Measurements from ENCODE around the gene ZNF292.
"Not testable (repeated sequence)": the region's sequence is repeated elsewhere in the genome, so short reads cannot be mapped to it uniquely, and the experiment has no call there.

The ZNF292 gene

DNA sequence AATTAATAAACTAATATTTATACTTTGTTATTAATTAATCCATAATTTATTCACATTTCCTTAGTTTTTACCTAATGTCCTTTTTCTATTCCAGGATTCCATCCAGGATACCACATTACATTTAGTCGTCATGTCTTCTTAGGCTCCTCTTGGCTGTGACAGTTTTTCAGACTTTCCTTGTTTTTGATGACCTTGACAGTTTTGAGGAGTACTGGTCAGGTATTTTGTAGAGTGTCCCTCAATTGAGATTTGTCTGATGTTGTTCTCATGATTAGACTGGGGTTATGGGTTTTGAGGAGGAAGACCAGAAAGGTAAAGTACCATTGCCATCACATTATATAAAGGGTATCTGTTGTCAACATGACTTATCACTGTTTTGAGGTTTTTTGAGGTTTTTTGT is 67.3 kb downstream of the ZNF292 start:
- no peak for DNase-seq

DNA sequence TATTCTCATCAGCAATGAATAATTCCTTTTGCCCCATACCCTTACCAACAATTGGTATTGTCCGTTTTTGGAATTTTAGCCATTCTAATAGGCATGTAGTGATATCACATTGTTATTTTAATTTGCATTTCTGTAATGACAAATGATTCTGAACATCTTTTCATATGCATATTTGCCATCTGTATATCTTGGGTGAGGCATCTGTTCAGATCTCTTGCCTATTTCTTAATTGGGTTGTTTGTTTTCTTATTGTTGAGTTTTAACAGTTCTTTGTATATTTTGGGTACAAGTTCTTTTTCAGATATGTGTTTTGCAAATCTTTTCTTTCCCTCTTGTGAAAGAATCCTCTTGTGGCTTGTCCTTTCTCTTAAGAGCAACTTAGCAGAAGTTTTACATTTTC is 69.6 kb downstream of the ZNF292 start:
- no peak for DNase-seq

DNA sequence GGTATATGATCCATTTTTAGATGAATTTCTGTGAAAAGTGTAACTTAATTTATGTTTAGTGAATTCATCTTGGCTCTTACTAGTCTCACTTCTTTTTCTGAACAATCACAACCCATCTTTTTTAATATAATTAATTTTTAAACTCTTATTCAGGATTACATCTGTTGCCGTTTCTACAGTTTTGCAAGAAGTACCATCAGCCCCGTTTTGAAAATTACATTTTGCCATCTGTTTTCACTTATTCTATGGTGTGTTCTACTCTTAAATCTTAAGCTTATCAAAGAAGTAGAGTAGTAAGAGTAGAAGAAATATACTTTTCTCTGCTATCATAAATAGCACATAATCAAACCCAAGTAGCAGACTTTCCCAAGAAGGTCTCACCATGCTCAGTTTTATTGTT is 70.1 kb downstream of the ZNF292 start:
- DNase-seq: no peak

DNA sequence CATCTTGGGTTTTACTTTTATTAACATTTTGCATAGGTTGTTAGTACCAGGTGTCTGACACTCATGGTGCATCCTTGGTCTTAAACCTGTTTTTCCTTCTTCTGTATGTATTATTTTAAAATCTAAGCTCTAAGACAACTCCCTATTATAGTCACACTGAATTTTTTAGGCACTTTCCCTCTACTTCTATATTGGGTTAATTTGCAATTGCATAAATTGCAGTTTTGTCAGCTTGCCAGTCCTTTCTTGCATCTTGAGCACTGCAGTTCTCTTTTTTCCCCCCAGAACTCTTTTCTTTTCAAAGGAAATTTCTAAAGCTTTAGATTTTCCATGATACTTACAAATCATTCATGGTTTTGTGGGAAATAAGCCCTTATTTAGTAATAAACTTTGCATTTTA is 70.6 kb downstream of the ZNF292 start:
- DNase-seq: no peak

DNA sequence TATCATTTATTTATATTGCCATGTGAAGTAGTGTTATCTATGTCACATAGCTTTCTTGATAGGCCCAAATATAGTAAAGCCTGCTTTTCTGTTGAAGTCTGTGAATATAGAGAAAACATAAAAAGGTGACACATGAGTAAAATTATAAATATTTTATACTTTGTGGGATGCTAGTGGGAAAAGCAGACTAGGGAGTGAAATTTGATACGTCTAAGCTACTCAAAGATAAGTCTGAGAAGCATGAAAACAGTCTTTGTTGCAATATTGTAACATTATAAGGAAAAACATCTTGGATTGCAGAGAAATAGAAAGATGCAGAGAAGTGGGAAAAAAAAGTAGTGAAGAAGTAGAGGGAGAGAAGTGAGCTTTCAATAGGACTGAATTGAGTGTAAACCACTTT is 75.4 kb downstream of the ZNF292 start:
- DNase-seq: no peak

DNA sequence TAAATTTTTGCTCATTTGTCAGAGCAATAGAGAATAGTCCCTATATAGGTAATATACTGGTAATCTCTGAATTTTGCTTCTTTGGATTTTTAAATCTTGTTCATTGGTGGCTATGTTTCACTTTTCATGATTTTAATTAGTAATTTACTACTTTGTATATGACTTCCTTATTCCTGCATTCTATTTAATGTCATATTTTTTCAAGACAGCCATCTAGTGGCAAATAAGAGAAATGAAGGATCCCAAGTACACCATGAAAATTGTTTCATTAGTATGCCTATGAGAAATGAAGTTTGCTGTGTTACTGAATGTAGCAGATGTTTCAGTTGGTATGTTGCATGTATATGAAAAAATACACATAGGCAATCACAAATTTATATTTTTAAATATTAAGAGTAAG is 82.4 kb downstream of the ZNF292 start:
- DNase-seq: peak; percentile 21

DNA sequence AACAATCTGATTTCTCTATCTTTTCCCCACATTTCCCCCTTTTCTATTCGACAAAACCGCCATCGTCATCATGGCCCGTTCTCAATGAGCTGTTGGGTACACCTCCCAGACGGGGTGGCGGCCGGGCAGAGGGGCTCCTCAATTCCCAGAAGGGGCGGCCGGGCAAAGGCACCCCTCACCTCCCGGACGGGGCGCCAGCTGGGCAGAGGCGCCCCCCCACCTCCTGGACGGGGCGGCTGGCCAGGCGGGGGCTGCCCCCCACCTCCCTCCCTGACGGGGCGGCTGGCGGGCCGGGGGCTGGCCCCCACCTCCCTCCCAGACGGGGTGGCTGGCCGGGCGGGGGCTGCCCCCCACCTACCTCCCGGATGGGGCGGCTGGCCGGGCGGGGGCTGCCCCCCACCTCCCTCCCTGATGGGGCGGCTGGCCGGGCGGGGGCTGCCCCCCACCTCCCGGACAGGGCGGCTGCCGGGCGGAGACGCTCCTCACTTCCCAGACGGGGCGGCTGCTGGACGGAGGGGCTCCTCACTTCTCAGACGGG is 83.8 kb downstream of the ZNF292 start:
- not testable (repeated sequence) for DNase-seq

DNA sequence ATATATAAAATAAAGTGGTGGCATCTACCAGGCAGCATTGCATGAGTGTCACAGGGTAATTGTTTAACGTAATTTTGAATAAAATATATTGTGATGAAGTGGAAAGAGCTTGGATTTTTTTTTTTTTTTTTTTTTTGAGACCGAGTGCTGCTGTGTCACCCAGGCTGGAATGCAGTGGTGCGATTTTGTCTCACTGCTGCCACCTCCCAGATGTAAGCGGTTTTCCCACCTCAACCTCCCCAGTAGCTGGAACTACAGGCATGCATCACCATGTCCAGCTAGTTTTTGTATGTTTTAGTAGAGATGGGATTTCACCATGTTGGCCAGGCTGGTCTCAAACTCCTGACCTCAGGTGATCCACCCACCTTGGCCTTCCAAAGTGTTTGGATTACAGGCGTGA is 85.9 kb downstream of the ZNF292 start:
- DNase-seq: no peak

DNA sequence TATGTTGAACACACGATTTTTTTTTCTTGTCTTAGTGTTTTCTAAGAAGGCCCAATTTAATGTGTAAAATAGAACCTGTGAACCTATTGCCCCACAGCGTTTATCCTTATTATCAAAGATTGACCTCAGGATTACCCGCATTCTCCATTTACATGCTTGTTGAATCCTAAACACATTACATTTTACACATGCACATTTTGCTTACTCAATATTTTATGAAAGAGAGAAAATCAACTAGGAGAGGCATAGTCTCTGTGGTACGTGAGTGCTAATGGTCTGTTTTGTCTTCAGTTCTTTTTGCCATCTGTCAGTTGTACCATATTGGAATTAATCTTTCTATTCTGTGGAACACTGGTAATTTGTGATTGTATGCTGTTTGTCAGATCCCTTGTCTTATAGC is 86.9 kb downstream of the ZNF292 start:
- DNase-seq: no peak

DNA sequence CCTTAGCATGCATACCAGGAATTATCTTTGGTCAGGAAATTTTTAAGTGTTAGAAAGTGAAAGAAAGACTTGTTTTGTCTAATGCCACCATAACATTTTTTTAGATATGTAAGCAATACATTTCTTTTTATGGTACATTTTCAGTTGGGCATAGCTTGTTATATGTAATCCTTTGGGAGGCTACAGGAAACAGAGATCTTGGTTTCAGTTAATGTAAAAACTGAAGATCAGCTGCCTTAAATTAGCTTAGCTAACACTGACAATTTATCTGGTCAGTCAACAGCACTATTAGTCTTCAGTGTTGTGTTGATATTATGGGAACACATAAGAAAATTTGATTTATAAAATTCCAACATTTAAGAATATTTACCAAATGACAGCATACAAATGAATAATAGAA is 88.4 kb downstream of the ZNF292 start:
- DNase-seq: no peak

DNA sequence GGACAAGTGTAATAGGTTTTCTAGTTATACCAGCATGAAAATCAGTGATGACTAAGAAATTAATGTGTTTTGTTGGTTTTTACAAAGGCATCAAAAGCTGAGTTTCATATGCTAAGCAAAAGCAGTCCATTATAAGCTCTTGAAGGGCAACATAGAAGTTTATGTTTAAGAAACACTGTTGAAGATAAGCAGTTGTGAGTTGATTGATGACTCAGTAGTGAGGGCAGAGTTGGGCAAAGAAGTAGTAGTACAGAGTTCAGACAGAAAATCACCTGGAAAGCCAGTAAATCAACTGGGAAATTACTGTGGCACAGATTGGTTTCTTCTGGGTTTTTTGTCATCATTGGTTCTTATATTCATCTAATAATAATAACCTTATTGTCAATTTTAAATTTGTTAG is 89.0 kb downstream of the ZNF292 start:
- no peak for DNase-seq

DNA sequence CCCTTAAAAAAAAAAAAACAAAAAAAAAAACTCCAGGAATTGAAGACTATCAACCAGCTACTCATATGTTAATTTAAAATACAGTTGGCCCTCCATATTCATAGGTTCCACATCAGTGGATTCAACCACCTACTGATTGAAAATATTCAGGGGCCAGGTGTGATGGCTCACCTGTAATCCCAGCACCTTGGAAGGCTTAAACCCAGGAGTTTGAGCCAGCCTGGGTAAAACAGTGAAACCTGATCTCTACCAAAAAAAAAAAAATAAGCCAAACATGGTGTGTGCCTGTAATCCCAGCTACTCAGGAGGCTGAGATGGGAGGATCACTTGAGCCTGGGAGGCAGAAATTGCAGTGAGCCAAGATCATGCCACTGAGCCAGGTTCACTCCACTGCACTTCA is 94.7 kb downstream of the ZNF292 start:
- DNase-seq: no peak

DNA sequence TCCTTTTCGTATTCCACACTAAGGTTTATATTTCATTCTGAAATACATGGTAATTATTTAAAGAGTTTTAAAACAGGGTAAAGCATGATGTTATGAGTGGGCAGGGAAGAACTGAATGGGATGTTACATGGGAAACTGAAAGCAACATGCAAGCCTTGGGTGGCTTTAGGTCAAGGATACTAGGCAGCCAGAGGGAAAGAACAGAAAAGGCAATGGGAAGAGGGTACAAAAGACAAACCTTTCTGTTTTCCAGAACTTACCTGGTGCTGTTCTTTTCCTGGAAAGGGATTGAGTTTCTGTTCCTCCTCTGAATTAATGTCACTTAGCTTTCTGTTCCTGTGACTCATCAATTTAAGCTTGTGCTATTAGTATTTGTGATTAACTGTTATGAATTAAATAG is 95.9 kb downstream of the ZNF292 start:
- DNase-seq: no peak

DNA sequence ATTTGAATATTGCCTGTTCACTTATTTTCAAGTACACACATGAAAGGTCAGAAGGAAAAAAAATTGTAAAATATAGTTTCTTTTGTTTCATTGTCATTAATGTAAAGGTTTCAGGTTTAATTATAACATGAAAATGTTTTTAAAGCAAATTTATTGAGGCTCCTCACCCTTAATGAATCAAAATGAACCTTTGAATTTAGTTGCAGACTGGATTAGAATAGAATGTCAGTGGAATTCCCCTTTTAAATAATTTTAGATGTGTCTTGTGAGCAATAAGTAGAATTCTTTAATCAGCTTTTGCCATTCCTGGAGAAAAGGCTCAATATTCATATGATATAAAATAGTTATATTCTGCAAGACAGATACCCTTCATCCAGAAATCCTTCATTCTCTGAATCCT is 96.4 kb downstream of the ZNF292 start:
- no peak for DNase-seq

DNA sequence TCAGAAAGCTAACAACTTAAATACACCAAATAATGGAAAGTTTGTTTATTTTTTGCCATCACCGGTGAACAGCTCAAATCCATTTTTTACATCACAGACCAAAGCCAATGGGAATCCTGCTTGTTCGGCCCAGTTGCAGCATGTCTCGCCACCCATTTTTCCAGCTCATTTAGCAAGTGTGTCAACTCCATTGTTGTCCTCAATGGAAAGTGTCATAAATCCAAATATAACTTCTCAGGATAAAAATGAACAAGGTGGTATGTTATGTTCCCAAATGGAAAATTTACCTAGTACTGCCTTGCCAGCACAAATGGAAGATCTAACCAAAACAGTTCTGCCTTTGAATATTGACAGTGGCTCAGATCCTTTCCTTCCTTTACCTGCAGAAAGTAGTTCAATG is 101.7 kb downstream of the ZNF292 start:
- DNase-seq: no peak

DNA sequence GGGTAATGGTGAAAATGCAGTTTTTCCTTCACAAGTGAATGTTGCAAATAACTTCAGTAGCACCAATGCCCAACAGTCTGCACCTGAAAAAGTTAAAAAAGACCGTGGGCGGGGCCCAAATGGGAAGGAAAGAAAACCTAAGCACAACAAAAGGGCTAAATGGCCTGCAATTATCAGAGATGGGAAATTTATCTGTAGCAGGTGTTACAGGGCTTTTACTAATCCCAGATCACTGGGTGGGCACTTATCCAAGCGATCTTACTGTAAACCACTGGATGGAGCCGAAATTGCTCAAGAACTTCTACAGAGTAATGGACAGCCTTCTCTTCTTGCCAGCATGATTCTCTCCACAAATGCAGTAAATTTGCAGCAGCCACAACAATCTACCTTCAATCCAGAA is 102.2 kb downstream of the ZNF292 start:
- no peak for DNase-seq

DNA sequence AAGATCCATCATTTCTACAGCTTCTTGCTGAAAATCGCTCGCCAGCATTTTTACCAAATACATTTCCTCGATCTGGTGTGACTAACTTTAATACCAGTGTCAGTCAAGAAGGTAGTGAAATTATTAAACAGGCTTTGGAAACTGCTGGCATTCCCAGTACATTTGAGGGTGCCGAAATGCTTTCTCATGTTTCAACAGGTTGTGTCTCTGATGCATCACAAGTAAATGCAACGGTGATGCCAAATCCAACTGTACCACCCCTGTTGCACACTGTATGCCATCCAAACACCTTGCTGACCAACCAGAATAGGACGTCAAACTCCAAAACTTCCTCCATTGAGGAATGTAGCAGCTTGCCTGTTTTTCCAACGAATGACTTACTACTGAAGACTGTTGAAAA is 102.6 kb downstream of the ZNF292 start:
- no peak for DNase-seq

DNA sequence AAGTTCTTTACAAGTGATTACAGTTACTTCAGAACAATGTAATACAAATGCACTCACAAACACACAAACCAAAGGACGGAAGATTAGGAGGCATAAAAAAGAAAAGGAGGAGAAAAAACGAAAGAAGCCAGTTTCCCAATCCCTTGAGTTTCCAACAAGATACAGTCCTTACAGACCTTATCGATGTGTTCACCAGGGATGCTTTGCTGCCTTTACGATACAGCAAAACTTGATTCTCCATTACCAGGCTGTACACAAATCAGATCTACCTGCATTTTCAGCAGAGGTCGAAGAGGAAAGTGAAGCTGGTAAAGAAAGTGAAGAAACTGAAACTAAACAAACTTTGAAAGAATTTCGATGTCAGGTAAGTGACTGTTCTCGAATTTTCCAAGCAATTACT is 104.4 kb downstream of the ZNF292 start:
- DNase-seq: no peak

DNA sequence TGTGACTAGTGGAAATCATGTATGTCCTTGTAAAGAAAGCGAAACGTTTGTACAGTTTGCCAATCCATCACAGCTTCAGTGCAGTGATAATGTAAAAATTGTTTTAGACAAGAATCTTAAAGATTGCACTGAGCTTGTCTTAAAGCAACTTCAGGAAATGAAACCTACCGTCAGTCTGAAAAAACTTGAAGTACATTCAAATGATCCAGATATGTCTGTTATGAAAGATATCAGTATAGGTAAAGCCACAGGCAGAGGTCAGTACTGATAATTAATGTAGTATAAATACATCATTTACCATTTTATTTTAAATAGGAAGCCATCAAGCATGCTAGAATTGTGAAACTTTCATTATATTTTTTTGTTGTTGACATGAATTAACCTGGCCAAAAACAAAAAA is 106.2 kb downstream of the ZNF292 start:
- no peak for DNase-seq

DNA sequence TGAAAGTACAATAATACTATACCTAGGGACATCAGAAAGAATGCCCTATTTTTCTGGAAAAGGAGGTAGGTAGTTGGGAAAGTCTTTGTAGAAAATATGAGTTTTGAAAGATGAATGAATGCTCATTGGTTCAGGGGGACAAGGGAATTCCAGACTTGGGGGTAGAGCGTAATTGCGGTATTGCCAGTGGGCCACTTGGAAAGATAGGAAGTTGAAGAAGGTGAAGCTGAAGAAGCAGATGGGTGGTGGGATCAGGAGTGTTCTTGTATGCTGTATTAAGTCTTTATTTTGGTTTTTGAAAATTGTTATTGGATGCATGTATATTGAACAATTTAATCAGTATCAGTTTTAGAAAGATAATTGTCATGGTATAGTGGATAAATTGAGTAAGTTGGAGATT is 109.1 kb downstream of the ZNF292 start:
- no peak for DNase-seq

DNA sequence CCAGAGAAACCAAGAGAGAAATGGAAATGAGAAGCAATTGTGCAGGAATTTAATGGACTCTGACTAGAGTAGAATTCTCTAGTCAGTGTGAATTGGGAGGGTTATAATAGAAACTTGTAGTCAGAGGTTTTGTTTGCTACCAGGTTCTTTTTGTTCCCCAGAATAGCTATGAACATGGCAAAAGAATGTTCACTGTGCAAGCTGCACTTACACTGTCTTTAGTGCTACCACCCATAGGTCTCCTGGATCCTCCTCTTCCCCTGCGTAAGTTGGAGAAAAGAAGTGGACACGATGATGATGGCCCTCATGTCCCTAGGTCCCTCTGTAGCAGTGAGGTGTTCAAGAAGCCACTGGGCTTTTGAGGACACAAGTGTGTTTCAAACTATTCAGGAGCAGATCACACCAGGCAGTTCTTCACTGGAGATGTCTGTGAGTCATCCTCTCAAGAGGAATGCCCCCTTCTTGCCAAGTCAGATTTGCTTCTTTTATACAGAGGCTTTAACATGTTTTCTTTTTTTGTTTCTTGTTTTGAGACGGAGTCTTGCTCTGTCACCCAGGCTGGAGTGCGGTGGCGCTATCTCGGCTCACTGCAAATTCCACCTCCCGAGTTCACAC is 119.4 kb downstream of the ZNF292 start:
- peak; percentile 60 for DNase-seq

DNA sequence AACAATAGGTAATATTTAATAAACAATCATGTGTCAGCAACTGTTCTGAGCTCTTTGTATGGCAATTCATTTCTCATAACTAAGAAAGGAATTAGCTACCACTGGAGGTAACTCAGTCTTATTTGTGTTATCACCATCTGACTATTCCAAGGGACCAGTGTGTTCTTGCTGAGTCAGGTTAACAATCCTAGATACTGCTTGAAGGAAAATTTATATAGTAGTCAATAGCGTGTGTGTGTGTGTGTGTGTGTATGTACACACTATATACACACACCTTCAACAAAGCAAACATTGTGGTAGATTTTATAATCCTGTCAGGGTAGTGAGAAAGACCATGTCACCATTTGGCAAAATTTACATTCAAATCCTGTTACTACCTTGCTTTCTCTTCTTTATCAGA is 121.3 kb downstream of the ZNF292 start:
- DNase-seq: no peak

DNA sequence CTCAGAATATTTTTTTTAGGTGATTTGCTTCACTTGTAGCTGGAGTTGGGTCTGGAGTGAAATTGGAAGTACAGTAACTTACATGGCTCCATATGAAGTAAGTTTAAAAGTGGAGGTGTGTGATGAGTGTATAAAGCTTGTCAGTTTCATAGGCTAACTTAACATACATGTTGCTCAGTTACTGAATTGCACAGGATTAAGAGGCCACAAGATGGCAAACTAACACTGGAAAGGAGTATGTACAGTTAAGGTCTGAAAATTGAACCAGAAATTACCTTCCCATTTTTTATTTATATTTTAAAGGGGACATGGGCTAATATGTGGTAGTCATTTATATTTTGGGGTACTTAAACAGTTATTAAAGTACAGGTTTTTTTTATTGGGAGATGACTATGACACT is 121.8 kb downstream of the ZNF292 start:
- DNase-seq: peak; percentile 9

DNA sequence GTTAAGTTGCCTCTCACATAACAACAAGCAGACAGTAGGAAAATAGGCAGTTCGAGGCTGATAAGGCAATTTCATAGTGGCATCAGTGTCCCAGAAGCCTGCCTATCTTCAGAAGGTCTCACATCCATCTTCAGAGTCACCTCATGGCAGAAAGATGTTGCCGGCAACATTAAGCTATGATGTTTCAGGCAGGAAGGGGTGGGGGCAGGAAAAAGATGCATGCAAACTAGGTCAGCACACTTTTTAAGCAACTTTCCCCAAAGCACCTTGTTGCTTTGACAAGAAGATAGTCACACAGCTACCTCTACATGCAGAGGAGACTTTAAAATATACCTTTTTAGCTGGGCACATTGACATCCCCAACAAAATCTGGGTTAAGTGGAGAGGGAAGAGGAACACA is 123.8 kb downstream of the ZNF292 start:
- DNase-seq: no peak

DNA sequence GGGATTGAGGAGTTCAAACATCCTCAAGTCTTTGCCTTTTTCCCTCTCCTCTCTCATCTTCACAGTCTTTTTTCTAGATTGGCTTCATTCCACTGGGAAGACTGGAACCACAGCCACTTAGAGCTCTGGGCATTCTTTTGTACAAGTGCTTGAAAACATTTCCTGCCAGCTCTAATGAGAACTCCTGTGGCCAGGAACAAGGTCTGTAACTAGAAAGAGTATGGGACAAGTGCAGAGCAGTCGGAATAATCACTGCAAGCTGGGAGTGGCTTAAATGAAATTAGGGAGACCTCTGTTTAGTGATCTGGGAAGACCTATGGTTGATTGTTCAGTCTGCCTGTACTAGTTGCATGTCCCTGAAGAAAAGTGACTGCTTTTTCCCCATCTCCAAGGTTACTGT is 126.1 kb downstream of the ZNF292 start:
- no peak for DNase-seq

DNA sequence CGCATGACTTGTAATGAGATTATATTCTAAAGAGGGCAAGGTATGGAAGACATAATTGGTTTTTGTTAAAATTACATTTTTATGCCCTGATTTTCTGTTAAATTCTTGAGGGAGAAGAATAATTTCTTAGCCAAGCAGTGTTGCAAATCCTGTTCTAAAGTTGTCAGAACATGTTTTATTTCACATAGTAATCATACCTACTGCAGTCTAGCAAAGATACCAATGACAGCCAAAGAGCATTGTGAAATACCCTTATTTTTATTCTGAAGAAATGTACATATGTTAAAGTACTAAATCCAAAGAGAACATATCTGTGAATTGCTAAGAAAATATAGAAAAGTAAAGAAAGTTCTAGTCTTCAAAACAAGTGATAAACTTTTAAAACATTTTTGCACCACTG is 127.4 kb downstream of the ZNF292 start:
- DNase-seq: no peak
